Right lobe of liver (tissue), 4 donors: ENCODE results near the gene CPEB4.

Source experiments
- CTCF ChIP-seq, 4 donors: fragments of 200-600 bp in 3 of 4; fragments of 450-650 bp in 1 of 4; IDR thresholded peaks; one replicate each; pipeline versions ENCODE4 v1.5.1 to v1.8.0; 2016 to 2022; ENCODE audit warnings: antibody characterized with exemption in 4 of 4, mild to moderate bottlenecking in 2 of 4
- POLR2A ChIP-seq: fragments of 450-650 bp; IDR thresholded peaks from one replicate; pipeline ENCODE4 v1.6.1; 2017; ENCODE audit warnings: antibody characterized with exemption, mild to moderate bottlenecking
- donor health status: DM: no; HTN: no; CAD: no.
- donor health status: DM: no; HTN: no; CAD: no.
- donor health status: DM: no; HTN: yes; CAD: no.

GRCh38 chr5:173887610-173888472 is at the start of gene CPEB4:
- TF ChIP-seq CTCF (IDR thresholded peaks at IDR 0.05) (no peak), POLR2A (peak; percentile 98)
